Measurements from ENCODE around the gene MKRN2. TPM values are rescaled to one million over a fixed set of nuclear protein-coding genes. Genes with fewer than 3 reads are reported as not detected.
"Not testable (repeated sequence)": the region's sequence is repeated elsewhere in the genome, so short reads cannot be mapped to it uniquely, and the experiment has no call there.

MKRN2 gene
- total RNA-seq, 1 donor from 2014 or later, result 25.8 TPM

DNA sequence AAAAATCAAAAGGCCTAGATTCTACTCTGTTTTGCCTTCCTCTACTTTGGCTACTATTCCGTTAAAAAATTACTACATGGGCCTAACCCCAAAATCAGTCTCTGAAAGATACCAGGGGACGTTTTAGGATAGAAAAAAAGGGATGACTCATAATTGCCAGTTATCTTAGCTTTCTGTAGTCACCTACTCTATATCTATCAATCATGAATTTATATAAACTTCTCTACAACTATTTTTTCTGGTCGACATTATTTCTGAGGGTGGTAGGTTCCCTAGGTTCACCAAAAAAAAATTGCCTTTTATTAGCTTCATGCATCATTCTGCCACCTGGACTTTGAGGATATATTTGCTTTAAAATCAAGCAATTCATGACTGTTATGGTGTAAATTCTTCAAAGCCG lies 70.5 kb downstream of the MKRN2 start:
- H3K4me3 Mint-ChIP-seq (ENCODE audit: unreplicated experiment), result no peak overlapping the region
- H3K27me3 Mint-ChIP-seq (ENCODE audit: unreplicated experiment), result no peaks in the 10 kb centered on the region
- TF ChIP-seq, protein P1, sequence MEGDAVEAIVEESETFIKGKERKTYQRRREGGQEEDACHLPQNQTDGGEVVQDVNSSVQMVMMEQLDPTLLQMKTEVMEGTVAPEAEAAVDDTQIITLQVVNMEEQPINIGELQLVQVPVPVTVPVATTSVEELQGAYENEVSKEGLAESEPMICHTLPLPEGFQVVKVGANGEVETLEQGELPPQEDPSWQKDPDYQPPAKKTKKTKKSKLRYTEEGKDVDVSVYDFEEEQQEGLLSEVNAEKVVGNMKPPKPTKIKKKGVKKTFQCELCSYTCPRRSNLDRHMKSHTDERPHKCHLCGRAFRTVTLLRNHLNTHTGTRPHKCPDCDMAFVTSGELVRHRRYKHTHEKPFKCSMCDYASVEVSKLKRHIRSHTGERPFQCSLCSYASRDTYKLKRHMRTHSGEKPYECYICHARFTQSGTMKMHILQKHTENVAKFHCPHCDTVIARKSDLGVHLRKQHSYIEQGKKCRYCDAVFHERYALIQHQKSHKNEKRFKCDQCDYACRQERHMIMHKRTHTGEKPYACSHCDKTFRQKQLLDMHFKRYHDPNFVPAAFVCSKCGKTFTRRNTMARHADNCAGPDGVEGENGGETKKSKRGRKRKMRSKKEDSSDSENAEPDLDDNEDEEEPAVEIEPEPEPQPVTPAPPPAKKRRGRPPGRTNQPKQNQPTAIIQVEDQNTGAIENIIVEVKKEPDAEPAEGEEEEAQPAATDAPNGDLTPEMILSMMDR (IDR thresholded peaks at IDR 0.05; ENCODE audit: partially characterized antibody, unreplicated experiment), result no peak
- H3K9me3 Mint-ChIP-seq (ENCODE audit: unreplicated experiment), result peaks cover 4% of the 10 kb centered on the region
- peaks cover 15% of the 10 kb centered on the region for H3K4me1 Mint-ChIP-seq (ENCODE audit: low read depth, unreplicated experiment)
- no peaks in the 10 kb centered on the region for H3K36me3 Mint-ChIP-seq (ENCODE audit: unreplicated experiment)
- H3K27ac Mint-ChIP-seq (ENCODE audit: unreplicated experiment), result no peak overlapping the region
- no peak for DNase-seq

DNA sequence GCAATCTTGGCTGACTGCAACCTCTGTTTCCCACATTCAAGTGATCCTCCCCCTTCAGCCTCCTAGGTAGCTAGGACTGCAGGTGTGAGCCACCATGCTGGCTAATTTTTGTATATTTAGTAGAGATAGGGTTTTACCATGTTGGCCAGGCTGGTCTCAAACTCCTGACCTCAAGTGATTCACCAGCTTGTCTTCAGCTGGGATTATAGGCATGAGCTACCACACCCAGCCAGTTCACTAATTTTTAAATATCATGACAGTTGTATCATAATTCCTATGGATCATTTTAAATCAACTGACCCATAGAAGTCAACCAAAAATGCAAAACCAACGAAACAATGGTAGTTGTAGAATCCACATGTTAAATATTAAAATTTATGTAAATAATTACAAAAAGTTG lies 71.9 kb downstream of the MKRN2 start:
- DNase-seq, result no peak
- Mint-ChIP-seq H3K9me3 (ENCODE audit: unreplicated experiment) (peaks cover 4% of the 10 kb centered on the region), H3K27me3 (ENCODE audit: unreplicated experiment) (no peaks in the 10 kb centered on the region), H3K4me1 (ENCODE audit: low read depth, unreplicated experiment) (peaks cover 13% of the 10 kb centered on the region), H3K4me3 (ENCODE audit: unreplicated experiment) (no peak overlapping the region), H3K36me3 (ENCODE audit: unreplicated experiment) (no peaks in the 10 kb centered on the region), H3K27ac (ENCODE audit: unreplicated experiment) (no peak overlapping the region)
- TF ChIP-seq, protein P1 (IDR thresholded peaks at IDR 0.05; ENCODE audit: partially characterized antibody, unreplicated experiment), result no peak

DNA sequence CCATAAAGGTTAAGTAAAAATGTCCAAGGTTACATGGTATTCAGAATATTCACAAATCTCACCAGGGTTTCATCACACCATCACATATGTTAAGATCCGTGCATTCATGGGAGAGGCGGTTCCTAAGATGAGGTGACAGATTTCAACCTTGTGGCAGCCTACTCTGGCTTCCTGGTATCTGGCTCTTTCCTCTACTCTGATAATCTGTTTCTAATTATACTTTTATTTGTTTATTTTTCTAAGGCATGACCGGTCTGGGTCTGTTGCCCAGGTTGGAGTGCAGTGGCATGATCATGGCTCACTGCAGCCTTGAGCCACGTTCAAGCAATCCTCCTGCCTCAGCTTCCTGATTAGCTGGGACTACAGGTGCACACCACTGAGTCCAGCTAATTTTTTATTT lies 72.7 kb downstream of the MKRN2 start:
- TF ChIP-seq, protein P1 (IDR thresholded peaks at IDR 0.05; ENCODE audit: partially characterized antibody, unreplicated experiment), result no peak
- Mint-ChIP-seq H3K27me3 (ENCODE audit: unreplicated experiment) (no peaks in the 10 kb centered on the region), H3K9me3 (ENCODE audit: unreplicated experiment) (peaks cover 2% of the 10 kb centered on the region), H3K27ac (ENCODE audit: unreplicated experiment) (peak overlapping the region; percentile 73), H3K4me3 (ENCODE audit: unreplicated experiment) (no peak overlapping the region), H3K36me3 (ENCODE audit: unreplicated experiment) (no peaks in the 10 kb centered on the region), H3K4me1 (ENCODE audit: low read depth, unreplicated experiment) (peaks cover 10% of the 10 kb centered on the region)
- DNase-seq, result no peak

DNA sequence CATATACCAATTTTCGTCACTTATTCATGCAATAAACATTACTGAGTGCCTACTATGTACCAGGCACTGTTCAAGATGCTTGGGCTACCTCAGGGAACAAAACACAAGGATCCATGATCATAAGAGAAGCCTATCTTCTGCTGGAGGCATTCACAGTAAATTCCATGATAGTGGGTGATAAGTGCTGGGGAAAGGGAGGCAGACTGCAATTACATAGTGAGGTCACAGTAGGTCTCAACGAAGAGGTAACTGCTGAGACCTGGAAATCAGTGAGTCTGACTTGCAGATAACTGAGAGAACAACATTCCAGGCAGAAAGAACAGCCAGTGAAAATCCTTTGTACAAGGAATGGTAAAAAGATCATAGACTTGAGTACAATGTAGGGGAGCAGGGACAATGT lies 73.4 kb downstream of the MKRN2 start:
- Mint-ChIP-seq H3K27ac (ENCODE audit: unreplicated experiment) (peak overlapping the region; percentile 84), H3K9me3 (ENCODE audit: unreplicated experiment) (peaks cover 2% of the 10 kb centered on the region), H3K36me3 (ENCODE audit: unreplicated experiment) (no peaks in the 10 kb centered on the region), H3K4me3 (ENCODE audit: unreplicated experiment) (no peak overlapping the region), H3K4me1 (ENCODE audit: low read depth, unreplicated experiment) (peaks cover 10% of the 10 kb centered on the region), H3K27me3 (ENCODE audit: unreplicated experiment) (no peaks in the 10 kb centered on the region)
- TF ChIP-seq, protein P1 (IDR thresholded peaks at IDR 0.05; ENCODE audit: partially characterized antibody, unreplicated experiment), result no peak
- no peak for DNase-seq

DNA sequence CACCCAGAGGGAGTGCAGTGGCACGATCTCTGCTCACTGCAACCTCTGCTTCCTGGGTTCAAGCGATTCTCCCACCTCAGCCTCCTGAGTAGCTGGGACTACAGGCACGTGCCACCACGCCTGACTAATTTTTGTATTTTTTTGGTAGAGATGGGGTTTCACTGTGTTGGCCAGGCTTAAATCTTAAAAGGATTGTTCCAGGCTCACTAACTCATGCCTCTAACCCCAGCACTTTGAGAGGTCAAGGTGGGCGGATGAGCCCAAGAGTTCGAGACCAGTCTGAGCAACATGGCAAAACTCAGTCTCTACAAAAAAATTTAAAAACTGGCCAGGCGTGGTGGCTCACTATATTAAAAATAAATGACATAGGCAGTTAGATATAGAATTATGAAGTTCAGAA lies 74.0 kb downstream of the MKRN2 start:
- not testable (repeated sequence) for H3K36me3 Mint-ChIP-seq (ENCODE audit: unreplicated experiment); H3K27ac Mint-ChIP-seq (ENCODE audit: unreplicated experiment); H3K4me1 Mint-ChIP-seq (ENCODE audit: low read depth, unreplicated experiment); H3K27me3 Mint-ChIP-seq (ENCODE audit: unreplicated experiment); DNase-seq; H3K4me3 Mint-ChIP-seq (ENCODE audit: unreplicated experiment); H3K9me3 Mint-ChIP-seq (ENCODE audit: unreplicated experiment)

DNA sequence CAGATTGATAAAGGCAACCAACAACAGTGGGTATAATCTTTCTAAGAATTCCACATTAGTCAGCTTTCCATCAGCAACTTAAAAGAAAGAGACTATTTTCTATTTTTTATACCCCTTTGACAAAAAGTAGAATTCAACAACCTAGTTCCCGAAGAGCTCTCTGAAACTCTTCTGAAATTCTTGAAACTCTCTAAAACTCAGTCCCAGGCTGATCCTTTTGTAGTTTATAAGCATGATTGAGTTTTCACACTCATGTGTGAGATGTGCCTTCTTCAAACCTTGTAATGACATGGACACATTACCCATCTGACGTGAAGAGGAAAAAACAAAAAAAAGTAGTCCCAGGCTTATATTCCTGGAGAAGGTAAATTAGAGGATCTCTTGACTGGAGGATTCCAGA lies 75.6 kb downstream of the MKRN2 start:
- DNase-seq, result no peak
- Mint-ChIP-seq H3K9me3 (ENCODE audit: unreplicated experiment) (peaks cover 2% of the 10 kb centered on the region), H3K36me3 (ENCODE audit: unreplicated experiment) (no peaks in the 10 kb centered on the region), H3K4me3 (ENCODE audit: unreplicated experiment) (no peak overlapping the region), H3K27ac (ENCODE audit: unreplicated experiment) (no peak overlapping the region), H3K4me1 (ENCODE audit: low read depth, unreplicated experiment) (peaks cover 10% of the 10 kb centered on the region), H3K27me3 (ENCODE audit: unreplicated experiment) (no peaks in the 10 kb centered on the region)
- TF ChIP-seq, protein P1 (IDR thresholded peaks at IDR 0.05; ENCODE audit: partially characterized antibody, unreplicated experiment), result no peak
